Measurements from ENCODE around the gene MAGEB16. TPM values are rescaled to one million over a fixed set of nuclear protein-coding genes. Genes with fewer than 3 reads are reported as not detected.

MAGEB16 gene
- polyA plus RNA-seq, 3 donors: not detected

- H3K4me3 ChIP-seq (replicated peaks in 1 of 3; ENCODE audit: low read depth in 2 of 3, low read length in 3 of 3): no peak overlapping the region
- no peaks in the 10 kb centered on the region for H3K79me2 ChIP-seq (ENCODE audit: insufficient read depth, low read length)
- Mint-ChIP-seq H3K27me3 (ENCODE audit: low read depth in 3 of 3) (peaks cover 0 to 4% (median 0%) of the 10 kb centered on the region in 3 donors), H3K27ac (no peak overlapping the region), H3K9me3 (peaks cover 0 to 5% (median 0%) of the 10 kb centered on the region in 7 donors), H3K4me3 (no peak overlapping the region), H3K4me1 (no peaks in the 10 kb centered on the region), H3K36me3 (no peaks in the 10 kb centered on the region)
- DNase-seq: no peak
- intact Hi-C loops (cut with micrococcal nuclease): no loop called here
- WGBS (ENCODE audit: insufficient coverage): no CpG with 5 or more reads among the region's 2 CpGs
- H3K36me3 ChIP-seq (replicated peaks in 1 of 2; ENCODE audit: control insufficient read depth in 1 of 2, insufficient read depth in 2 of 2, low read length in 2 of 2): no peaks in the 10 kb centered on the region
- no peak overlapping the region for H3K27ac ChIP-seq (ENCODE audit: low read depth in 1 of 2, low read length in 2 of 2)
- no peaks in the 10 kb centered on the region for H3K27me3 ChIP-seq (ENCODE audit: control insufficient read depth in 2 of 2, insufficient read depth in 2 of 2, low read length in 2 of 2)
- H3K4me2 ChIP-seq (replicated peaks; ENCODE audit: extremely low read depth, low read length, poor library complexity, severe bottlenecking): no peak overlapping the region
- H3K4me1 ChIP-seq (ENCODE audit: control insufficient read depth in 1 of 2, insufficient read depth in 2 of 2, low read length in 2 of 2): no peaks in the 10 kb centered on the region
- no peak overlapping the region for H2AFZ ChIP-seq (ENCODE audit: insufficient read depth, low read depth, low read length, poor library complexity, severe bottlenecking)
- H3K9me3 ChIP-seq (replicated peaks in 1 of 2; ENCODE audit: control insufficient read depth in 1 of 2, insufficient read depth in 1 of 2, low read length in 2 of 2): no peaks in the 10 kb centered on the region
- H4K20me1 ChIP-seq (ENCODE audit: insufficient read depth, low read length): no peaks in the 10 kb centered on the region
- TF ChIP-seq CTCF (IDR thresholded peaks at IDR 0.05): no peak
- no peak overlapping the region for H3K9ac ChIP-seq (ENCODE audit: insufficient read depth, low read length, poor library complexity, severe bottlenecking)
Measured at GRCh38 chrX:35787867-35788266, 10.3 kb upstream of the MAGEB16 start.

- Mint-ChIP-seq H3K9me3 (peaks cover 0 to 14% (median 11%) of the 10 kb centered on the region in 7 donors), H3K4me3 (no peak overlapping the region), H3K27me3 (ENCODE audit: low read depth in 3 of 3) (peaks cover 0 to 4% (median 1%) of the 10 kb centered on the region in 3 donors), H3K36me3 (no peaks in the 10 kb centered on the region), H3K27ac (no peak overlapping the region), H3K4me1 (no peaks in the 10 kb centered on the region)
- H3K9ac ChIP-seq (ENCODE audit: insufficient read depth, low read length, poor library complexity, severe bottlenecking): no peak overlapping the region
- no peaks in the 10 kb centered on the region for H4K20me1 ChIP-seq (ENCODE audit: insufficient read depth, low read length)
- WGBS (ENCODE audit: insufficient coverage): no CpG with 5 or more reads among the region's 5 CpGs
- no peaks in the 10 kb centered on the region for H3K27me3 ChIP-seq (ENCODE audit: control insufficient read depth in 2 of 2, insufficient read depth in 2 of 2, low read length in 2 of 2)
- no peaks in the 10 kb centered on the region for H3K9me3 ChIP-seq (replicated peaks in 1 of 2; ENCODE audit: control insufficient read depth in 1 of 2, insufficient read depth in 1 of 2, low read length in 2 of 2)
- H3K4me2 ChIP-seq (replicated peaks; ENCODE audit: extremely low read depth, low read length, poor library complexity, severe bottlenecking): no peak overlapping the region
- H3K4me3 ChIP-seq (replicated peaks in 1 of 3; ENCODE audit: low read depth in 2 of 3, low read length in 3 of 3): no peak overlapping the region
- no peak overlapping the region for H2AFZ ChIP-seq (ENCODE audit: insufficient read depth, low read depth, low read length, poor library complexity, severe bottlenecking)
- H3K27ac ChIP-seq (ENCODE audit: low read depth in 1 of 2, low read length in 2 of 2): no peak overlapping the region
- no peak for TF ChIP-seq CTCF (IDR thresholded peaks at IDR 0.05)
- DNase-seq: no peak
- no peaks in the 10 kb centered on the region for H3K4me1 ChIP-seq (ENCODE audit: control insufficient read depth in 1 of 2, insufficient read depth in 2 of 2, low read length in 2 of 2)
- H3K36me3 ChIP-seq (replicated peaks in 1 of 2; ENCODE audit: control insufficient read depth in 1 of 2, insufficient read depth in 2 of 2, low read length in 2 of 2): no peaks in the 10 kb centered on the region
- intact Hi-C loops (cut with micrococcal nuclease): no loop called here
- H3K79me2 ChIP-seq (ENCODE audit: insufficient read depth, low read length): no peaks in the 10 kb centered on the region
Measured at GRCh38 chrX:35800474-35800873, 2.3 kb downstream of the MAGEB16 start.
